Stimulated activated CD4-positive, alpha-beta T cell treated with anti-CD3 and anti-CD28 coated beads, Interleukin-4, amount 100 ng/mL, for 48 hours (primary cell): ENCODE data around the gene MCF2L.

Experiments used
- DNase-seq, 2 donors: peaks; one replicate each; pipeline ENCODE4 v3.0.0-alpha.2; 2020; ENCODE audit warnings: low read depth in 2 of 2

The MCF2L gene

GRCh38 chr13:113113846-113114271, 144.8 kb downstream of the MCF2L start:
- no peak for DNase-seq

- no peak for DNase-seq
Measured at GRCh38 chr13:113114511-113115362, 145.7 kb downstream of the MCF2L start.

DNA sequence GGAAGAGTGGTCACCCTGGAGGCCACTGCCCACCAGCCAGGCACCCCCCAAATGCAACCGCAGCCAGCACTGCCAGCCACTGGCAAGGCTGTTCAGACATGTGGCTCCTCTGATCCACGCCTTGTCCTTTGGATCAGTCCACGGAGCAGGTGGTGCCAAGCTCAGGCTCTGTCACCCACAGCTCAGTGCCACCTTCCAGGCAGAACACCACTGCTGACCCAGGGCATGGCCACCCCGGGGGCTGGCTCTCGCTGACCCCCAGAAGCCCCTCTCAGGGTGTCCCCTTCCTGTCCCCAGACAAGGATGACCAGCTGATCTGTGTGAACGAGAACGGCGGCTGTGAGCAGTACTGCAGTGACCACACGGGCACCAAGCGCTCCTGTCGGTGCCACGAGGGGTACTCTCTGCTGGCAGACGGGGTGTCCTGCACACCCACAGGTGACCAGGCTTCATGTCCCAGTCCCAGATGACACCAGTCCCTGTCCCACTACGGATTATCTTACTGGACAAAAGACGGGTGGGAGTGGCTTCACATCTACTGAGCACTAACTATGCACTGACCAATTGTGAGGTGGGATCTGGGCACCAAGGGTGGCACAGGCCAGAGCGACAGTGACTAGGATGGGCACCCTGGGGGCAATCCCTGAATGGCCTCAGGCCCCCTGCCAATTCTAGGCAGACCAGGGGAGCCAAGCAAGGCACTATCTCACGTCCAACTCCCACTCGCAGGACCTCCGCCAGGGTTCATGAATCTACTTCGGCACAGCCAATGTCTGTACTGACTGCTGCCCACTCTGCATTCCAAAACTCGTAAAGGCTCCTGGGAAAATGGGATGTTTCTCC, 146.6 kb downstream of the MCF2L start:
- no peak for DNase-seq

- DNase-seq: no peak
Measured at GRCh38 chr13:113116206-113116800, 147.3 kb downstream of the MCF2L start.

DNA sequence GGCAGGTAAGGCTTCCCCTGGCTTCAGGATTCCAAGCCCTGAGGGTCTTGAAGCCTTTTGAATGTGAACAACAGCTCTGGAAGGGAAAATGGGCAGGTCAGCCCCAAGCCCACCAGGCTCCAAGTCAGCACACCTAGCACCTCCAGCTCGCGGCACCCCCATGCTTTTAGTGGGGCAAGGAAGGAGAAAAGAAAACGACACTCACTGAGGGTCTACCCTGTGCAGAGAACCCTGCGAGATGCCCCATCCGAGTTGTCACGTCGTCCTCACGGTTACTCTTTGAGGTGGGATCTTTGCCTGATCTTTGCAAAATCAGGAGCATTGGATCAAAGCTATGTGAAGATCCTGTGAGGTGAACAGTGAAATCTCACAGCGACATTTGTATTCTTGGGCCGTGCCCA, 147.9 kb downstream of the MCF2L start:
- no peak for DNase-seq

GRCh38 chr13:113117335-113117872, 148.4 kb downstream of the MCF2L start:
- DNase-seq: no peak

GRCh38 chr13:113117911-113118260, 148.9 kb downstream of the MCF2L start:
- DNase-seq: no peak

DNA sequence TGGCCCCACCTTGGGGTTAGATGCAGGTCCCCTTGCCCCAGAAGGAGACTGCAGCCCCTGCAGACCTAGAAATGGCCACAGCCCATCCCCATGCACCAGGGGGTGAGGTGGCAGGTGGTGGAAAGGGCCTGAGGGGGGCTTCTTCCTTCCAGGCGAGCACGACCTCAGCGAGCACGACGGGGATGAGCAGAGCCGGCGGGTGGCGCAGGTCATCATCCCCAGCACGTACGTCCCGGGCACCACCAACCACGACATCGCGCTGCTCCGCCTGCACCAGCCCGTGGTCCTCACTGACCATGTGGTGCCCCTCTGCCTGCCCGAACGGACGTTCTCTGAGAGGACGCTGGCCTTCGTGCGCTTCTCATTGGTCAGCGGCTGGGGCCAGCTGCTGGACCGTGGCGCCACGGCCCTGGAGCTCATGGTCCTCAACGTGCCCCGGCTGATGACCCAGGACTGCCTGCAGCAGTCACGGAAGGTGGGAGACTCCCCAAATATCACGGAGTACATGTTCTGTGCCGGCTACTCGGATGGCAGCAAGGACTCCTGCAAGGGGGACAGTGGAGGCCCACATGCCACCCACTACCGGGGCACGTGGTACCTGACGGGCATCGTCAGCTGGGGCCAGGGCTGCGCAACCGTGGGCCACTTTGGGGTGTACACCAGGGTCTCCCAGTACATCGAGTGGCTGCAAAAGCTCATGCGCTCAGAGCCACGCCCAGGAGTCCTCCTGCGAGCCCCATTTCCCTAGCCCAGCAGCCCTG, 149.4 kb downstream of the MCF2L start:
- DNase-seq: no peak

- DNase-seq: no peak
Measured at GRCh38 chr13:113119166-113119821, 150.3 kb downstream of the MCF2L start.

GRCh38 chr13:113119822-113120189, 150.8 kb downstream of the MCF2L start:
- DNase-seq: no peak

GRCh38 chr13:113120300-113121182, 151.5 kb downstream of the MCF2L start:
- no peak for DNase-seq

- DNase-seq: no peak
Measured at GRCh38 chr13:113121183-113121927, 152.3 kb downstream of the MCF2L start.

- DNase-seq: no peak
Measured at GRCh38 chr13:113121928-113122471, 153.0 kb downstream of the MCF2L start.

DNA sequence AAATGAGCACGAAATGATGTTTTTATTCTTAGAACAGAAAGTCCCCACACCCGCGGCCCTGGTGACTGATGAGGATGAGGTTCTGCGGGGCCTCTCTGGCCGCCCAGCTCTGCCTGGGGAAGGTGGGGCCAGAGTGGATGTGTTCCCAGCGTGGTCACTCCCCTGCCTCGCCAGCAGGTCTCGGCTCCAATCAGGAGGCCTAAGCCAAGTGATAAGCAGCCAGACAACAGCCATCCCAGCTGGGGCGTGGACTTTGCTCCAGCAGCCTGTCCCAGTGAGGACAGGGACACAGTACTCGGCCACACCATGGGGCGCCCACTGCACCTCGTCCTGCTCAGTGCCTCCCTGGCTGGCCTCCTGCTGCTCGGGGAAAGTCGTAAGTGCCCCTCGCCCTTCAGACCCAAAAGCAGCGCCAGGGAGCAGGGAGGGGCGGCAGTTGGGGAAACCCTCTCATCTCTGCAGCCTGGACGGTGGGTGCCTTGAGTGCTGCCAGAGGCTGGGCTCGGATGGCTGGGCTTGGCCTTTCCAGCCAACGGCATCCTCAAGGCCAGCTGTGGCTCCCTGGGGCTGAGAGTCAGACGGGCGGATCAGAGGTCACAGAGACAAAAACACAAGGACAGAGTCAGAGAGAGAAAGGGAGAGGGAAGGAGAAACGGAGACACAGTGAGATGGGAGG, 153.7 kb downstream of the MCF2L start, which contains the start of gene F10:
TSS of gene F10 (plus strand) at position 250 of the 676 bp plus-strand sequence. CDS start at position 307, 57 bp downstream.
- no peak for DNase-seq

GRCh38 chr13:113123226-113124201, 154.5 kb downstream of the MCF2L start:
- no peak for DNase-seq

- DNase-seq: no peak
Measured at GRCh38 chr13:113124211-113124970, 155.4 kb downstream of the MCF2L start.
